ENCODE measurements around the gene DIDO1. TPM values are rescaled to one million over a fixed set of nuclear protein-coding genes. Genes with fewer than 3 reads are reported as not detected.
A peak's percentile ranks its signal among the peaks of the same experiment; 100 is the strongest.

The DIDO1 gene
- total RNA-seq, 1 donor from 2014 or later, result 41.6 TPM

DNA sequence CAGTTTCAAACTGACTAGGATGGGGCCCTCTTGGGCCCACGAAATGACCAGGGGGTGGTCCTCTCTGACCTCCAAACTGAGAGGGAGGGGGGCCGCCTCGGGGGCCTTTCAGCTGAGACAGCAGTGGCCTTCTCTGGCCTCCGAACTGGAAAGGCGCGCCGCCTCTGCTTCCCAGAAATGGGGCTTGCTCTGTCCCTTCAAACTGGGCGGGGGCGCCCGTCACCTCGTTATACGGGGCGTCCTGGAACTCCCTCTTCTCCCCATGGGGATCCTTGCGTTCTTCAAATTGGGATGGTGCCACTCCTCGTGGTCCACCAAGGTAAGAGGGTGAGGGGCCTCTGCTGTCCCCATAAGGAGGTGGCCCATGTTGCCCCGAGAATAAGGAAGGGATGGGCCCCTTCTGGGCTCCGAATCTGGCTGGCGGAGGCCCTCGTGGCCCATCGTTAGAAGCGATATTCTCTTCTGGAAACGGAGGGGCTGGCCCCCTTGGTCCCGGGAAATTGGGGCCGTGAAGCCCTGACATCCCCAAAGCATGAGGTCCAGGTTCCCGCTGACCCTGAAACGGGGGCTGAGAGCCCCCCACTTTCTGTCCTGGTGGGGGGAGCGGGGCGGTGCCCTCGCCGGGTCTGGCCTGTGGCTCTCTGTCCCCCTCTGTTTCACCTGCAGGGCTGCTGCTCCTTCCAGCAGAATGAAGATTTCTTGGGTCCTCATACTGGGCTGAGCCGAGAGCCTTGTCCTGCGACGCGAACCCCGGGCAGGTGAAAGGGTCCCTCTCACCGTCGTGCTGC lies 46.0 kb downstream of the DIDO1 start:
- Mint-ChIP-seq H3K36me3 (ENCODE audit: low read depth) (peaks cover 9% of the 10 kb centered on the region), H3K4me3 (ENCODE audit: unreplicated experiment) (no peak overlapping the region)

DNA sequence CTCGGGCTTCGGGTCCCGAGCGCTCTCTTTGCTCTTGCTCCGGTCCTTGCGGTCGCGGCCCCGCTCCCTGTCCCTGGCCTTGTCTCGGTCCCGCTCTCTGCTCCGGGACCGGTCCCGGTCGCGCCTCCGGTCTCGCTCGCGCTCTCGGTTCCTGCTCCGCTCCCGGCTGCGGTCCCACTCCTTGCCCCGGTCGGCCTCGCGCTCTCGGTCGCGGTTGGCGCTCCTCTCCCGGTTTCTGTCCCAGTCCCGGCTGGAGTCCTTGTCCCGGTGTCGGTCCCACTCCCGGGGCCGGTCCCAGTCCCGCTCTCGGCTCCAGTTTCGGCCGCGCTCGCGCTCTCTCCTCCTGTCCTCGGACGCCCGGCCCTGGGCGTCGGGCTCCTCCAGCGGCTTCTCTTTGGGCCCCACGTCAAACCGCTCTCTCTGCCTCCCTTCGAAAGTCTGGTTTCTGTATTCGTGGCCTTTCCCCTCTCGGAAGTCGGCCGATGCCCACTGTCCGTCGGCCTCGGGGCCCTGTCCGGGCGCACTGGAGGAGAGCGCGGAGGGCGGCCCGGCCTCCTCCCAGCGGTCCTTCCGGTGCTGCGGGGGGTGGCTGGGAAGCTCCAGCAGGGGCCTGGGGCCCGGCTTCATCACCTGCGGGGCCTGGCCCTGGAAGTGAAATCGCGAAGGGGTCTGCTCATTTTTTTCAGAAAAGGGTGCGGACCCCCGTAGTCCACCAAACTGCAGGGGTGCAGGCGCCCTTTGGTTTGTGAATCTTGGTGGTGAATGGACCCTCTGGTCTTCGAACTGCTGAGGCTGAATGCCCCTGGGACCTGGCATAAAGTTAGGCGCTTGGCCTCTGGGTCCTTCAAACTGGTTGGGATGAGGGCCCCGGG lies 46.8 kb downstream of the DIDO1 start:
- Mint-ChIP-seq H3K27me3 (ENCODE audit: low read depth) (no peaks in the 10 kb centered on the region), H3K4me1 (ENCODE audit: low read depth) (peaks cover 16% of the 10 kb centered on the region), H3K9me3 (ENCODE audit: low read depth) (no peaks in the 10 kb centered on the region), H3K36me3 (ENCODE audit: low read depth) (peaks cover 9% of the 10 kb centered on the region), H3K27ac (ENCODE audit: unreplicated experiment) (no peak overlapping the region), H3K4me3 (ENCODE audit: unreplicated experiment) (no peak overlapping the region)
- TF ChIP-seq, protein P1, sequence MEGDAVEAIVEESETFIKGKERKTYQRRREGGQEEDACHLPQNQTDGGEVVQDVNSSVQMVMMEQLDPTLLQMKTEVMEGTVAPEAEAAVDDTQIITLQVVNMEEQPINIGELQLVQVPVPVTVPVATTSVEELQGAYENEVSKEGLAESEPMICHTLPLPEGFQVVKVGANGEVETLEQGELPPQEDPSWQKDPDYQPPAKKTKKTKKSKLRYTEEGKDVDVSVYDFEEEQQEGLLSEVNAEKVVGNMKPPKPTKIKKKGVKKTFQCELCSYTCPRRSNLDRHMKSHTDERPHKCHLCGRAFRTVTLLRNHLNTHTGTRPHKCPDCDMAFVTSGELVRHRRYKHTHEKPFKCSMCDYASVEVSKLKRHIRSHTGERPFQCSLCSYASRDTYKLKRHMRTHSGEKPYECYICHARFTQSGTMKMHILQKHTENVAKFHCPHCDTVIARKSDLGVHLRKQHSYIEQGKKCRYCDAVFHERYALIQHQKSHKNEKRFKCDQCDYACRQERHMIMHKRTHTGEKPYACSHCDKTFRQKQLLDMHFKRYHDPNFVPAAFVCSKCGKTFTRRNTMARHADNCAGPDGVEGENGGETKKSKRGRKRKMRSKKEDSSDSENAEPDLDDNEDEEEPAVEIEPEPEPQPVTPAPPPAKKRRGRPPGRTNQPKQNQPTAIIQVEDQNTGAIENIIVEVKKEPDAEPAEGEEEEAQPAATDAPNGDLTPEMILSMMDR (IDR thresholded peaks at IDR 0.05), result no peak
- DNase-seq (ENCODE audit: low spot score), result peak; percentile 92

More for the DNA sequence above, 46.0 kb downstream of the DIDO1 start:
- no peaks in the 10 kb centered on the region for H3K9me3 Mint-ChIP-seq (ENCODE audit: low read depth)
- H3K4me1 Mint-ChIP-seq (ENCODE audit: low read depth), result peaks cover 11% of the 10 kb centered on the region
- H3K27me3 Mint-ChIP-seq (ENCODE audit: low read depth), result no peaks in the 10 kb centered on the region
- TF ChIP-seq, protein P1 (IDR thresholded peaks at IDR 0.05), result no peak
- no peak overlapping the region for H3K27ac Mint-ChIP-seq (ENCODE audit: unreplicated experiment)
- DNase-seq (ENCODE audit: low spot score), result peak; percentile 90

DNA sequence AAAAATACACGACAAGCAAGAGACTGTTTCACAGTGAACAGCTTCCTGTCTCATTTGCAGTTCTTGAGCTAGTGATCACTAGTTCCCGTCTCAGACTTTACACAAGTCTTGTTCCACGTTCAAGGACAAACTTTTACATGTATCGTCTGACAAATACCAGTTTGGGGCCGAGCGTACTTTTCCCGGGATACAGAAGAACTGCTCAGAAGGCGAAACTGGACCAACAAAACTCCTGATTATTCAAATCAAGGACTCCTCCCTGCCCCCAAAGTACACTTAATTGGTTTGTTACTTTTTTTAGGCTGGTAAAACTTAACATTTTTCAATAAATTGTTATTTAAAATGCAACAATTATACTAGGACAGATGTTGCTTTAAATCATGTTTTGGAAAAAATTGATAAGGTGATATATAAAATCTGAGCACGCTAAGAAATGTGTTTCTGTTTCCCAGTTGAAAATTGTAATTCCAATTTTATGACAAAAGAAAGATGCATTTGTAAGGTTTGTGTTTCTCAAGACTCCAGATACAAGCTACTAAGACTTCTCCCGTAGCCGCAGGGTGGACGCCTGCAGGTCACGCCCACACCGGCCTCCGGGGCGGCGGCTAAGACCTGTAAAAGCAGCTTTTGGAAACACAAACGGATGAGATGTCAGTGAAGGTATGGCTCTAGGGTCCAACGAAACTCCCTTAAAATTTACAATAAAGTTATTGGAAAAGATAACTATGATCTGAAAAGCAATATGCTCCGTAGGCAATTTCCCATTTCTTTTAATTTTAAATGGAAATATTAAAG lies 47.9 kb downstream of the DIDO1 start:
- Mint-ChIP-seq H3K36me3 (ENCODE audit: low read depth) (peaks cover 9% of the 10 kb centered on the region), H3K9me3 (ENCODE audit: low read depth) (no peaks in the 10 kb centered on the region), H3K27me3 (ENCODE audit: low read depth) (no peaks in the 10 kb centered on the region), H3K4me1 (ENCODE audit: low read depth) (peaks cover 26% of the 10 kb centered on the region), H3K4me3 (ENCODE audit: unreplicated experiment) (no peak overlapping the region), H3K27ac (ENCODE audit: unreplicated experiment) (no peak overlapping the region)
- TF ChIP-seq, protein P1 (IDR thresholded peaks at IDR 0.05), result no peak
- DNase-seq (ENCODE audit: low spot score), result peak; percentile 53

GRCh38 chr20:62876902-62877816 lies 49.1 kb downstream of the DIDO1 start:
- H3K9me3 Mint-ChIP-seq (ENCODE audit: low read depth), result no peaks in the 10 kb centered on the region
- H3K27me3 Mint-ChIP-seq (ENCODE audit: low read depth), result no peaks in the 10 kb centered on the region
- peaks cover 9% of the 10 kb centered on the region for H3K36me3 Mint-ChIP-seq (ENCODE audit: low read depth)
- peak; percentile 91 for DNase-seq (ENCODE audit: low spot score)
- peaks cover 28% of the 10 kb centered on the region for H3K4me1 Mint-ChIP-seq (ENCODE audit: low read depth)
- H3K4me3 Mint-ChIP-seq (ENCODE audit: unreplicated experiment), result no peak overlapping the region
- H3K27ac Mint-ChIP-seq (ENCODE audit: unreplicated experiment), result peak overlapping the region; percentile 93
- TF ChIP-seq, protein P1 (IDR thresholded peaks at IDR 0.05), result no peak

Data from chondrocyte (in vitro differentiated cells).